Activated B cell treated with CpG ODN at 0.5 μM for 24 hours (primary cell): ENCODE results near the gene ZNF729. TPM values are rescaled to one million over a fixed set of nuclear protein-coding genes. Genes with fewer than 3 reads are reported as not detected.

Experiments used
- ATAC-seq: fragments of 200-7000 bp; cut with Tn5 transposase; one replicate; pipeline ENCODE4 v1.10.0; 2021; ENCODE audit warnings: low read depth, mild to moderate bottlenecking, moderate library complexity
- CTCF ChIA-PET: fragments of 350-600 bp; sonication (Branson Sonifier 250); formaldehyde crosslinking; loops from one replicate; lab custom pipeline; 2021; ENCODE audit warnings: antibody characterized with exemption; lab: Charles Lee
- POLR2A ChIA-PET: fragments of 350-600 bp; sonication (Branson Sonifier 250); formaldehyde crosslinking; loops from one replicate; lab custom pipeline; 2021; ENCODE audit warnings: antibody characterized with exemption; lab: Charles Lee
- DNase-seq: peaks from one replicate; pipeline ENCODE4 v3.0.0; 2022
- H3K27ac Mint-ChIP-seq: one replicate; pipeline ENCODE4 v1.8.0; 2020; ENCODE audit warnings: mixed read lengths
- H3K27me3 Mint-ChIP-seq: one replicate; pipeline ENCODE4 v1.8.0; 2021; ENCODE audit warnings: mixed read lengths
- H3K36me3 Mint-ChIP-seq: one replicate; pipeline ENCODE4 v1.8.0; 2021; ENCODE audit warnings: low read depth, mixed read lengths
- H3K4me1 Mint-ChIP-seq: one replicate; pipeline ENCODE4 v1.8.0; 2021; ENCODE audit warnings: mixed read lengths
- H3K4me3 Mint-ChIP-seq: one replicate; pipeline ENCODE4 v1.8.0; 2020; ENCODE audit warnings: mild to moderate bottlenecking, mixed read lengths
- H3K9me3 Mint-ChIP-seq: one replicate; pipeline ENCODE4 v1.8.0; 2020; ENCODE audit warnings: mixed read lengths
- intact Hi-C: fragments of 100-400 bp; cut with micrococcal nuclease; formaldehyde crosslinking; loops from one replicate; pipeline ENCODE4 v1.15.1; 2024
- total RNA-seq: library from RNA; stranded (reverse); gene quantifications from 2 replicates; pipeline ENCODE4 v1.2.3, GENCODE V29; 2022
- TF ChIP-seq, protein P1 (sequence below): fragments of 200-600 bp; IDR thresholded peaks from one replicate; pipeline ENCODE4 v1.8.0; 2022; ENCODE audit warnings: antibody characterized with exemption, mild to moderate bottlenecking

The ZNF729 gene
- total RNA-seq: not detected in 2 replicates

DNA sequence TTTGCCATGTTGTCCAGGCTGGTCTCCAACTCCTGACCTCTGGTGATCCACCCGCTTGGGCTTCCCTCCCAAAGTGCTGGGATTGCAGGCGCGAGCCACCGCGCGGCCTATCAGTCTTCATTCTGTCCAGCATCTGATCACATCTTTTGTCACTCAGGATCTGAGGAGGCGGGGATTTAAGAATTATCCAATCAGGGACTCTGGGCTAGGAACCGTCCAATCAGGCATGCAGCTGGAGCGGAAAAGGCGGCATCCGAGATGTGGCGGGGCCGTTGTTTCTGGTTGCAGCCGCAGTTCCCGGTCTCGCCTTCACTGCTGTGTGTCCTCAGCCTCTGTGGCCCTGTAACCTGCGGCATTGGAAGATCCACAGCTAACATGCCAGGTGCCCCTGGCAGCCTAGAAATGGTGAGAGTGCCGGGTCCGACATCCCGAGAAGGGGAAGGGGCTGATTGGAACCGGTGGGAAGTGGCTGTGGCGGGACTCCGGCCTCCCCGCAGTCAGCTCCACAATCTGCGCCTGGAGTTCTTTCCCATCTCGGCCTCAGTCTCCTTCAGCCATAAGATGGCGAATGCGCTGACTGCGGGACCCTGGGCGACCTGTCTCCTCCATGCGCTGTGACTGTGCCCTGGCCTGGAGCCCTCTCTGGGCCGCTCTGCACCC, at the start of gene ZNF729:
Gene ZNF729 (plus strand): TSS at position 291 of the 660 bp plus-strand sequence. CDS start 85 bp downstream, at position 376.
- intact Hi-C loops: no loop called here
- TF ChIP-seq, protein P1, sequence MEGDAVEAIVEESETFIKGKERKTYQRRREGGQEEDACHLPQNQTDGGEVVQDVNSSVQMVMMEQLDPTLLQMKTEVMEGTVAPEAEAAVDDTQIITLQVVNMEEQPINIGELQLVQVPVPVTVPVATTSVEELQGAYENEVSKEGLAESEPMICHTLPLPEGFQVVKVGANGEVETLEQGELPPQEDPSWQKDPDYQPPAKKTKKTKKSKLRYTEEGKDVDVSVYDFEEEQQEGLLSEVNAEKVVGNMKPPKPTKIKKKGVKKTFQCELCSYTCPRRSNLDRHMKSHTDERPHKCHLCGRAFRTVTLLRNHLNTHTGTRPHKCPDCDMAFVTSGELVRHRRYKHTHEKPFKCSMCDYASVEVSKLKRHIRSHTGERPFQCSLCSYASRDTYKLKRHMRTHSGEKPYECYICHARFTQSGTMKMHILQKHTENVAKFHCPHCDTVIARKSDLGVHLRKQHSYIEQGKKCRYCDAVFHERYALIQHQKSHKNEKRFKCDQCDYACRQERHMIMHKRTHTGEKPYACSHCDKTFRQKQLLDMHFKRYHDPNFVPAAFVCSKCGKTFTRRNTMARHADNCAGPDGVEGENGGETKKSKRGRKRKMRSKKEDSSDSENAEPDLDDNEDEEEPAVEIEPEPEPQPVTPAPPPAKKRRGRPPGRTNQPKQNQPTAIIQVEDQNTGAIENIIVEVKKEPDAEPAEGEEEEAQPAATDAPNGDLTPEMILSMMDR: no peak
- ChIA-PET POLR2A (no interaction called here), CTCF (no interaction called here)
- peaks cover 16% of the 10 kb centered on the region for H3K9me3 Mint-ChIP-seq
- H3K27me3 Mint-ChIP-seq: no peaks in the 10 kb centered on the region
- DNase-seq: no peak
- no peak for ATAC-seq
- no peaks in the 10 kb centered on the region for H3K4me1 Mint-ChIP-seq
- H3K27ac Mint-ChIP-seq: no peak within 1 kb of the TSS
- H3K36me3 Mint-ChIP-seq: no peaks in the 10 kb centered on the region
- no peak within 1 kb of the TSS for H3K4me3 Mint-ChIP-seq

DNA sequence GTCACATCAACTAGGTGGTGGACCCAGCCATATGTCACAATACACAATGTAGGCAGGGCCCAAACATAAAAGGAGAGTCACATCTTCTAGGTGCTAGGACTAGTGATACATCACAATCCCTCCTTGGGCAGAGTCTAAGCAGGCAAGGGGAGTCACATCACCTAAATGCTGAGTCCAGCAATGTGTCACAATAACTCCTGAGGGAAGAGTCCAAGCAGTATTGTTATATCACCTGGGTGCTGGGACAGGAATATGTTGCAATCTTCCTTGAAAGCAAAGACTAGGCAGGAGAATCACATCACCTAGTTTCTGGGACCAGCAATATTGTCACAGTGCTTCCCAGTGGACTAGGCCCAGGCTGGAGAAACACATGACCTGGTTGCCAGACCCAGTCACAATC, 29.4 kb upstream of the ZNF729 start:
- H3K4me1 Mint-ChIP-seq: no peaks in the 10 kb centered on the region
- intact Hi-C loops: no loop called here
- H3K27ac Mint-ChIP-seq: no peak overlapping the region
- CTCF ChIA-PET: no interaction called here
- peaks cover 12% of the 10 kb centered on the region for H3K9me3 Mint-ChIP-seq
- H3K36me3 Mint-ChIP-seq: no peaks in the 10 kb centered on the region
- DNase-seq (no peak), ATAC-seq (no peak)
- POLR2A ChIA-PET: no interaction called here
- TF ChIP-seq, protein P1: no peak
- no peak overlapping the region for H3K4me3 Mint-ChIP-seq
- no peaks in the 10 kb centered on the region for H3K27me3 Mint-ChIP-seq

DNA sequence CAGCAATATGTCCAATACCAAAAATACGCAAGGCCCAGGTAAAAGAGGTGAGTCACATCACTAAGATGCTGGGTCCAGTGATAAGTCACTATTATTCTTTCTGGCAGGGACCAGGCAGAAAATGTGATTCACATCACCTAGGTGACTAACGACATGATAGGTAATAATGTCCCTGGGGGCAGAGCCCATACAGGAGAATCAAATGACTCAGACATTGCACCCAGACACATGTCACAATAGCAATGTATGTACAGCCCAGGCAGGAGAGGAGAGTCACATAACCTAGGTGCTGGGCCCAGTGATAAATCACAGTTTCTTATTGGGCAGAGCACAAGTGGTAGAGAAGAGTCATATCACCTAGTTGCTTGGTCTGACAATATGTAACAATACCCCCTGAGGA, 28.9 kb upstream of the ZNF729 start:
- CTCF ChIA-PET: no interaction called here
- ATAC-seq: no peak
- H3K36me3 Mint-ChIP-seq: no peaks in the 10 kb centered on the region

DNA sequence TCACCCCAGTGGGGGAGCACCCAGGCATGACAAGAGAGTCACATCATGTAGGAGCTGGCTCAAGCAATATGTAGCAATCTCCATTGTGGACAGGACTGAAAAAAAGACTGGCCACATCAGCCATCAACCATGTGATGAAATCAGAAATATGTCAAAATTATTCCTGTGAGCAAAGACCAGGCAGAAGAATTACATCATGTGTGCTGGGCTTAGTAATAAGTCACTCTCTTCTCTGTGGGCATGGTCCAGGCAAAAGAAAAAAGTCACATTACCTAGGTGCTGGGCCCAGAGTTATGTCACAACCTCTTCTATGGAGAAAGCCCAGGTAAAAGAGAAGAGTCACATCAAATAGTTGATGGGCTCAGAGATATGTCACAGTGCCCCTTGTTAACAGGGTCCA, 28.3 kb upstream of the ZNF729 start:
- H3K36me3 Mint-ChIP-seq: no peaks in the 10 kb centered on the region
- CTCF ChIA-PET: no interaction called here
- peaks cover 12% of the 10 kb centered on the region for H3K9me3 Mint-ChIP-seq
- ATAC-seq (no peak), DNase-seq (no peak)
- no peaks in the 10 kb centered on the region for H3K27me3 Mint-ChIP-seq
- POLR2A ChIA-PET: no interaction called here
- no peaks in the 10 kb centered on the region for H3K4me1 Mint-ChIP-seq
- H3K27ac Mint-ChIP-seq: no peak overlapping the region
- TF ChIP-seq, protein P1: no peak
- intact Hi-C loops: no loop called here
- no peak overlapping the region for H3K4me3 Mint-ChIP-seq

More for the DNA sequence above, 28.9 kb upstream of the ZNF729 start:
- Mint-ChIP-seq H3K27me3 (no peaks in the 10 kb centered on the region), H3K27ac (no peak overlapping the region), H3K9me3 (peaks cover 12% of the 10 kb centered on the region), H3K4me3 (no peak overlapping the region), H3K4me1 (no peaks in the 10 kb centered on the region)
- POLR2A ChIA-PET: no interaction called here
- TF ChIP-seq, protein P1: no peak
- no peak for DNase-seq
- intact Hi-C loops: no loop called here

DNA sequence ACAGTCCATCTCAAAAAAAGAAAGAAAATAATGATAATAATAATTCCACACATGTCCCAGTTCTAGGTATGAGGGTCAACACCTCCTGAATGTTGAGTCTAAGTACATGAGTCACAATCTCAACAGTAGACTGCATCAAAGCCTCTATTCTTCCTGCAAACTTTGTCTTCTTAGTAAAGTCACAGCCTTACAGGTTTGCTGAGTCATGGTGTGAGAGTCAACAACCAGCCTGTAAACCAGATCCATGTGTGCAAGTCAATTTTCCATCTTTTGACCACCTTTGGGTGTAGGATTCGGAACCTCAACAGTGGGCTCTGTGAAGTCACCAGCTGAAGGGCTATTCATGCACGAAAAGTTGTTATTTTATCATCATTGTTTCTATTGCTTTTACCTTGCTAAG, 25.7 kb upstream of the ZNF729 start:
- no peak for ATAC-seq
- POLR2A ChIA-PET: no interaction called here
- Mint-ChIP-seq H3K27me3 (no peaks in the 10 kb centered on the region), H3K4me1 (no peaks in the 10 kb centered on the region), H3K9me3 (peaks cover 16% of the 10 kb centered on the region), H3K36me3 (no peaks in the 10 kb centered on the region), H3K27ac (no peak overlapping the region), H3K4me3 (no peak overlapping the region)
- CTCF ChIA-PET: no interaction called here
- TF ChIP-seq, protein P1: no peak
- intact Hi-C loops: no loop called here
- no peak for DNase-seq
